HG03469 (cell line): ENCODE data around the gene C12orf57.

Experiments
- ATAC-seq: cut with Tn5 transposase; IDR thresholded peaks from one replicate; pipeline ENCODE4 v1.9.1; 2021; ENCODE audit warnings: mild to moderate bottlenecking, moderate library complexity, moderate number of reproducible peaks; ENCODE audit not compliant: unreplicated experiment

Gene C12orf57

GRCh38 chr12:6987956-6988553, 44.2 kb downstream of the C12orf57 start:
- ATAC-seq: no peak
